Breast epithelium (tissue), 4 donors: Measurements from ENCODE around the gene CFAP65. TPM values are rescaled to one million over a fixed set of nuclear protein-coding genes. Genes with fewer than 3 reads are reported as not detected.

ENCODE experiments used
- DNase-seq, 2 donors: peaks; one replicate each; pipeline ENCODE4 v3.0.0-alpha.2; 2019; ENCODE audit warnings: low spot score in 2 of 2
- H3K27ac ChIP-seq, 2 donors: fragments of 200-600 bp; sonication (generic) in 1 of 2; one replicate each; pipeline ENCODE4 v1.5.1; 2016 to 2019; ENCODE audit warnings: mild to moderate bottlenecking in 1 of 2
- H3K27me3 ChIP-seq, 2 donors: fragments of 200-600 bp; sonication (generic) in 1 of 2; one replicate each; pipeline versions ENCODE4 v1.5.1 to v1.6.0; 2017 to 2019; ENCODE audit warnings: control low read depth in 1 of 2, mild to moderate bottlenecking in 1 of 2
- H3K36me3 ChIP-seq: fragments of 200-600 bp; one replicate; pipeline ENCODE4 v1.5.1; 2019
- H3K4me1 ChIP-seq, 2 donors: fragments of 200-600 bp; sonication (generic); one replicate each; pipeline ENCODE4 v1.5.1; 2016 to 2019; ENCODE audit warnings: control low read depth in 1 of 2
- H3K4me3 ChIP-seq, 3 donors: fragments of 200-600 bp; sonication (generic); 1 replicate in 2 of 3; 2 replicates in 1 of 3; pipeline ENCODE4 v1.5.1; 2016 to 2019; ENCODE audit warnings: mild to moderate bottlenecking in 3 of 3, moderate library complexity in 2 of 3
- H3K9me3 ChIP-seq, 2 donors: fragments of 200-600 bp; sonication (generic) in 1 of 2; one replicate each; pipeline ENCODE4 v1.5.1; 2016 to 2019; ENCODE audit warnings: control low read depth in 1 of 2
- POLR2A ChIP-seq: fragments of 450-650 bp; IDR thresholded peaks from one replicate; pipeline ENCODE4 v1.6.1; 2016; ENCODE audit warnings: antibody characterized with exemption, mild to moderate bottlenecking, moderate library complexity
- POLR2AphosphoS5 ChIP-seq, 3 donors: sonication (generic); formaldehyde crosslinking; IDR thresholded peaks; one replicate each; pipeline ENCODE4 v1.6.1; 2017; ENCODE audit warnings: antibody characterized with exemption in 3 of 3
- intact Hi-C: fragments of 100-400 bp; cut with DNase I; formaldehyde crosslinking; loops from one replicate; pipeline ENCODE4 v1.15.1; 2023; ENCODE audit warnings: low total_unique reads
- total RNA-seq, 3 donors: library from RNA; depleted of rRNA; stranded (reverse); fragments of >200 nt; gene quantifications; one replicate each; pipeline ENCODE4 v1.1.0, GENCODE V29; 2016
- TF ChIP-seq, protein P1 (sequence below), 3 donors: fragments of 450-650 bp; IDR thresholded peaks; one replicate each; pipeline ENCODE4 v1.5.1; 2016 to 2017; ENCODE audit warnings: antibody characterized with exemption in 3 of 3, mild to moderate bottlenecking in 3 of 3, moderate library complexity in 3 of 3

Gene CFAP65
- total RNA-seq, 3 donors from 2014 or later: 0.33 TPM; not detected in 2

DNA sequence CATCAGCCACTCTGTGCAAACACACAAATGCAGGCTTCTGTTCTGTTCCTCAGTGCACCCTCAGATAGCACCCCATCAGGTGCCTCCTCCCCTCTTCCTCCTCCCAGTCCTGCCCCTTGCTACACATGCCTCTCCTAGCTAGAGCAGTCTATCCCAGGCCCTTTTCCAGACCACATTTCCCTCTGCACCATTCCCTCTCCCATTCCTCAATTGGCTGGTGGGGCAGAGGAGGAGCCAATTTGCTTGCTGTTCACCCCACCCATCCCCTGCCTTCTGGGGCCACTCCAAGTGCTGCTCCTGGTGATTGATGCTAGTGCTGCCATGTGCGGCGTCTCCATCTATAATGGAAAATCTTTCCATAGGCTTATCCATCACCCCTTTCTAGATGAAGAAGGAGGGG, 5.4 kb downstream of the CFAP65 start:
- Histone ChIP-seq H3K27ac (no peak overlapping the region), H3K4me1 (no peaks in the 10 kb centered on the region), H3K4me3 (no peak overlapping the region), H3K36me3 (no peaks in the 10 kb centered on the region), H3K27me3 (peaks cover 0 to 25% of the 10 kb centered on the region in 2 donors), H3K9me3 (no peaks in the 10 kb centered on the region)
- intact Hi-C loops: no loop called here
- DNase-seq: no peak
- TF ChIP-seq POLR2AphosphoS5 (IDR thresholded peaks at IDR 0.05): no peak
- TF ChIP-seq, protein P1, sequence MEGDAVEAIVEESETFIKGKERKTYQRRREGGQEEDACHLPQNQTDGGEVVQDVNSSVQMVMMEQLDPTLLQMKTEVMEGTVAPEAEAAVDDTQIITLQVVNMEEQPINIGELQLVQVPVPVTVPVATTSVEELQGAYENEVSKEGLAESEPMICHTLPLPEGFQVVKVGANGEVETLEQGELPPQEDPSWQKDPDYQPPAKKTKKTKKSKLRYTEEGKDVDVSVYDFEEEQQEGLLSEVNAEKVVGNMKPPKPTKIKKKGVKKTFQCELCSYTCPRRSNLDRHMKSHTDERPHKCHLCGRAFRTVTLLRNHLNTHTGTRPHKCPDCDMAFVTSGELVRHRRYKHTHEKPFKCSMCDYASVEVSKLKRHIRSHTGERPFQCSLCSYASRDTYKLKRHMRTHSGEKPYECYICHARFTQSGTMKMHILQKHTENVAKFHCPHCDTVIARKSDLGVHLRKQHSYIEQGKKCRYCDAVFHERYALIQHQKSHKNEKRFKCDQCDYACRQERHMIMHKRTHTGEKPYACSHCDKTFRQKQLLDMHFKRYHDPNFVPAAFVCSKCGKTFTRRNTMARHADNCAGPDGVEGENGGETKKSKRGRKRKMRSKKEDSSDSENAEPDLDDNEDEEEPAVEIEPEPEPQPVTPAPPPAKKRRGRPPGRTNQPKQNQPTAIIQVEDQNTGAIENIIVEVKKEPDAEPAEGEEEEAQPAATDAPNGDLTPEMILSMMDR (IDR thresholded peaks at IDR 0.05): no peak
- TF ChIP-seq POLR2A: no peak

DNA sequence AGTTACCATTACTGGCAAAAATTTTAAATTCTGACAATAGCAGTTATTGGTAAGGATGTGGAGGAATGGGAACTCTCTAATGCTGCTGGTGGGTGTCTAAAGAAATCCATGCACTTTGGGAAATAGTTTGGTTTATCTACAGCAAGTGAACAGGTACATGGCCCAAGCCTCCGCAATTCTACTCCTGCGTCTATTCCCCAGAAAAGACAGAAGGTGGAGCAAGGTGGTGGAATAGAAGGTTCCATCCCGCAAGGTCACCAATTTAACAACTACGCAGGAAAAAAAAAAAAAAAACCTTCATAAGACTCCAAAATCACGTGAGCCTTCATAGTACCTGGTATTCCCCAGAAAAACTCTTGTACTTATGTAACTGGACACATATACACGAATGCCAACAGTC, 6.5 kb downstream of the CFAP65 start:
- Histone ChIP-seq H3K27ac (no peak overlapping the region), H3K9me3 (no peaks in the 10 kb centered on the region), H3K4me3 (no peak overlapping the region), H3K36me3 (no peaks in the 10 kb centered on the region), H3K27me3 (peaks cover 0 to 25% of the 10 kb centered on the region in 2 donors), H3K4me1 (no peaks in the 10 kb centered on the region)
- TF ChIP-seq POLR2AphosphoS5 (IDR thresholded peaks at IDR 0.05) (no peak), POLR2A (no peak)
- TF ChIP-seq, protein P1 (IDR thresholded peaks at IDR 0.05): no peak
- DNase-seq: no peak
- intact Hi-C loops: no loop called here

DNA sequence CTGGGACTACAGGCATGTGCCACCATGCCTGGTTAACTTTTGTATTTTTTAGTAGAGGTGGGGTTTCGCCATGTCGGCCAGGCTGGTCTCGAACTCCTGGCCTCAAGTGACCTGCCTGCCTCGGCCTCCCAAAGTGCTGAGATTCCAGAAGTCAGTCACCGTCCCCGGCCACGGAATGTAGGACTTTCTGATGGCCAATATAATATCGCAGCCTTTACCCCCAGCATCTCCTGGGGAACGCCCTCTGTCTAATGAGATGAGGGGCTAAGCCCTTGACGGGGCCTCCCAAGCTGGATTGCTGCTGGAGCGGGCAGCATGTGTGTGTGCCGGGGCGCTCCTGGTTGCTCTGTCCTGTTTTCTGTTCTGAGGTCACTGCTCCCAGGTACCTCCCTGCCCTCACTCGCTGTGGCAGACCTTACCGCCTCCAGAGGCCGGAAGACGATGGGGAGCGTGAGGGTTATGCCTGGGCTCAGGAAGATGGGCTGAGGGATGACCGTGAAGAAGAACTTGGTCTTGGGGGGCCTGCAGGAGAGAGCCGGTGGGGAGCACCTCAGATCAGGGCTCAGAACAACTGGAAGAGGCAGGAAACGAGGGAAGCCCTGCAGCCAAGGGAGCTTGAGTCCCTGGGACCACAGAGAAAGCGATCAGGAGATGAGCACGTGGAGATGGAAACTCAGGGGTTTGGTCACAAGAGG, 9.1 kb downstream of the CFAP65 start:
- TF ChIP-seq, protein P1 (IDR thresholded peaks at IDR 0.05): no peak
- TF ChIP-seq POLR2AphosphoS5 (IDR thresholded peaks at IDR 0.05) (no peak), POLR2A (no peak)
- no peaks in the 10 kb centered on the region for H3K4me1 ChIP-seq
- peaks cover 0 to 30% of the 10 kb centered on the region in 2 donors for H3K27me3 ChIP-seq
- no peak overlapping the region for H3K4me3 ChIP-seq
- intact Hi-C loops: no loop called here
- H3K36me3 ChIP-seq: no peaks in the 10 kb centered on the region
- no peaks in the 10 kb centered on the region for H3K9me3 ChIP-seq
- no peak overlapping the region for H3K27ac ChIP-seq
- DNase-seq: no peak

DNA sequence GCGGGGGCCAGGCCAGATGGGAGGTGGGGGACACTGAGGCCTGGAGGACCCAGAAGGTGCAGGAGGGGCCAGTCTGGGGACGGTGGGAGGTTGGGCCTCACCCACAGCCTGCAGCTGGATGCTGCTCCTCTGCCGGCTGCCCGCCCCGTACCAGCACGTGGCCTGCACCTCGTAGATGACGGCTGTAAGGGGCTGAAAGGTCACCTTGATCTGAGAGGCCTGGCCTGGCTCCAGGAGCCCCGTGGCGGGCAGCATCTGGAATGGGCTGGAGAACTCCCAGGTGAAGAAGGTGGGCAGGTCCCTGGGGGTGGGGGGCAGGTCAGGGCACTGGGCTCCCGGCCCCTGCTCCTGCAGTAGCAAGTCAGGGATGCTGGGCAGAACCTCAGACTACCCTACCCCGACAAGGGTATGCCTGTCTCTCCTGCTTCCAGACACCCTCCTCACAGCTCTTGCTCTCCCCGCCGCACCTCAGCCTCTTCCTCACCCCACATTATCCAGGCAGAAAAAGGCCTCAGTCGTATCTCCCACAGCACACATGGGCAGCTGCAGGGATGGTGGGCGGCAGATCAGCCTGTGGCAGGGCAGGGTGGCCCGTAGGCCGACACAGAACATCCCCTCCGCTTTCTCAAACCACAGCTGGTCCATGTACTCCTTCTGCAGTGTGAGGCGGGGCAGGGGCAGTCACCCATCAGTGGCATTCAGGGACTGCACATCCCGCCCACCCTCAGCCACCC, 10.1 kb downstream of the CFAP65 start:
- Histone ChIP-seq H3K4me3 (no peak overlapping the region), H3K27ac (no peak overlapping the region), H3K36me3 (no peaks in the 10 kb centered on the region), H3K27me3 (peaks cover 0 to 30% of the 10 kb centered on the region in 2 donors), H3K4me1 (no peaks in the 10 kb centered on the region), H3K9me3 (no peaks in the 10 kb centered on the region)
- intact Hi-C loops: no loop called here
- no peak for DNase-seq
- TF ChIP-seq POLR2A: no peak
- no peak for TF ChIP-seq POLR2AphosphoS5 (IDR thresholded peaks at IDR 0.05)
- TF ChIP-seq, protein P1 (IDR thresholded peaks at IDR 0.05): no peak
